Measurements from ENCODE around the gene RPL9.
"Not testable (repeated sequence)": the region's sequence is repeated elsewhere in the genome, so short reads cannot be mapped to it uniquely, and the experiment has no call there.

RPL9 gene

GRCh38 chr4:39464886-39465501 lies 6.3 kb upstream of the RPL9 start:
- DNase-seq = no peak

- DNase-seq = not testable (repeated sequence)
These were observed 589 bp downstream of the RPL9 start for GRCh38 chr4:39458161-39458504.

DNA sequence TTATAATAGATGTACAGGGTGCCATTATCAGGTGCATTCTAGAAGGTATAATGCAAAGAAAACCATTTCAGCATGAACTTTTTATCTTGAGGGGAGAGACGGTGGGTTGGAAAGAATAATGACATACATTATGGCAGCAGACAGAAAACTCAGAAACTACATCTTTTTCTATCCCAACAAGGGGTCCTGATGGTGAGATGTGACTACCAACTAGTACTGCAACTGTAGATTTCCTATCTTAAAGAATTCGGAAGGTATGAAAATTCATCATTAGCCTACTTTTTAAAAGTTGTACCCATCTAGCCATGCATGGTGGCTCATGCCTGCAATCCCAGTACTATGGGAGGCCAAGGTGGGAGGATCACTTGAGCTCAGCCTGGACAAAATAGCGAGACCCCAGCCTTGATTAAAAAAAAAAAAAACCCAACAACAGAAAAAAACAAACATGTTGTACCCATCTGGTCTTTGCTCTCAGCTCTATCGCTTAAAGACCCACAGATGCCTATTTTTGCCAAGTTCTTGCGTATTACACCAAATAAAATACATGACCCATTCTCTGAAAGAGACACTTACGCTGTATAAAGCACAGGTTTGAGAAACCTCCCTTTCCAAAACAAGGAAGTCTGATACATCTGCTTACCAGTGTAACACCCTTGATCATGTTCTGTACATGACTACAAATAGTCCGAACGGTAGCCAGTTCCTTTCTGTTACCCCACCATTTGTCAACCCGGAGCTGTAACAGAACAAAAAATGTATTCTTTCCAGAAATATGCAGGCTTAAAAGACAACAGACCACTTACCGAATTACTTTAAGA lies 1.6 kb downstream of the RPL9 start:
- no peak for DNase-seq

DNA sequence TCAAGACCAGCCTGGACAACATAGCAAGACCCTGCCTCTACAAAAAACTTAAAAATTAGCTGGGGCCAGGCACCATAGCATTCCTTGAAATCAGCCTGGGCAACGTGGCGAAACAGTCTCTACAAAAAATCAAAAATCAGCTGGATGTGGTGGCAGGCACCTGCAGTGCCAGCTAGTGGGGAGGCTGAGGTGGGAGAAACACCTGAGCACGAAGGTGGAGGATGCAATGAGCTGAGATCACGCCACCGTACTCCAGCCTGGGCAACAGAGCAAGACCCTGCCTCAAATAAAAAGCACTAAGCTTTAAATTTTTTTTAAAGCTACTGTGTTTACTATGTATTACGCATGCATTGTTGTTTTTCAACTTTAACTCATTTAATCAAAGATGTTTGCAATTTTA lies 3.2 kb downstream of the RPL9 start:
- DNase-seq = no peak

- no peak for DNase-seq
These were observed 5.0 kb downstream of the RPL9 start for GRCh38 chr4:39453738-39454137.

GRCh38 chr4:39452860-39453587 lies 5.7 kb downstream of the RPL9 start:
- DNase-seq = no peak

GRCh38 chr4:39452153-39452859 lies 6.4 kb downstream of the RPL9 start:
- no peak for DNase-seq

- no peak for DNase-seq
These were observed 7.2 kb downstream of the RPL9 start for GRCh38 chr4:39451423-39452023.

- no peak for DNase-seq
These were observed 8.1 kb downstream of the RPL9 start for GRCh38 chr4:39450618-39451017.

DNA sequence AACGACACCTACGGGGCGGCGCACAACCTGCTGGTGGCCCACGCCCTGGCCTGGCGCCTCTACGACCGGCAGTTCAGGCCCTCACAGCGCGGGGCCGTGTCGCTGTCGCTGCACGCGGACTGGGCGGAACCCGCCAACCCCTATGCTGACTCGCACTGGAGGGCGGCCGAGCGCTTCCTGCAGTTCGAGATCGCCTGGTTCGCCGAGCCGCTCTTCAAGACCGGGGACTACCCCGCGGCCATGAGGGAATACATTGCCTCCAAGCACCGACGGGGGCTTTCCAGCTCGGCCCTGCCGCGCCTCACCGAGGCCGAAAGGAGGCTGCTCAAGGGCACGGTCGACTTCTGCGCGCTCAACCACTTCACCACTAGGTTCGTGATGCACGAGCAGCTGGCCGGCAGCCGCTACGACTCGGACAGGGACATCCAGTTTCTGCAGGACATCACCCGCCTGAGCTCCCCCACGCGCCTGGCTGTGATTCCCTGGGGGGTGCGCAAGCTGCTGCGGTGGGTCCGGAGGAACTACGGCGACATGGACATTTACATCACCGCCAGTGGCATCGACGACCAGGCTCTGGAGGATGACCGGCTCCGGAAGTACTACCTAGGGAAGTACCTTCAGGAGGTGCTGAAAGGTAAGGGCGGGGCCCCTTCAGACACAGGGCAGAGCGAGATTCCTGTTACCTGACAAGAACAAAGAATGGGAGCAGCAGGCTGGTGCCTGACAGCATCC lies 11.7 kb downstream of the RPL9 start:
- DNase-seq = peak; percentile 37

DNA sequence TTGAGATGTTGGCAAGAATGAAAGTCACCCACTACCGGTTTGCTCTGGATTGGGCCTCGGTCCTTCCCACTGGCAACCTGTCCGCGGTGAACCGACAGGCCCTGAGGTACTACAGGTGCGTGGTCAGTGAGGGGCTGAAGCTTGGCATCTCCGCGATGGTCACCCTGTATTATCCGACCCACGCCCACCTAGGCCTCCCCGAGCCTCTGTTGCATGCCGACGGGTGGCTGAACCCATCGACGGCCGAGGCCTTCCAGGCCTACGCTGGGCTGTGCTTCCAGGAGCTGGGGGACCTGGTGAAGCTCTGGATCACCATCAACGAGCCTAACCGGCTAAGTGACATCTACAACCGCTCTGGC lies 12.3 kb downstream of the RPL9 start:
- no peak for DNase-seq

- DNase-seq = no peak
These were observed 15.7 kb downstream of the RPL9 start for GRCh38 chr4:39442998-39443397.

DNA sequence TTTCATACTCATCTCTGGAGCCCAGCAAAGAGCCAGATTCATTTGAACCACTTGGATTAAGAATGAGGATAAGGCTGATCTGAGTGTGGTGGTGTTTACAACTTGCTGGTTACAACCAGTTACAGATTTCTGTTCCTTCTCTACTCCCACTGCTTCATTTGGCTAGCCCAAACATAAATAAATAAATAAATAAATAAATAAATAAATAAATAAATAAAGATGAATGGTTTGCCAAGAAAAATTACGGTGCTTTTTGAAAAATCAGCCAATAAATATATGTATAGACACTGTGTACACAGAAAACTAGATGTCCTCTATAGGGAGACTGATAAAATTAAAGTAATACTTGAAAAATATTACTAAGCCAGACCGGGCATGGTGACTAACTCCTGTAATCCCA lies 17.1 kb downstream of the RPL9 start:
- DNase-seq = no peak

- no peak for DNase-seq
These were observed 22.8 kb downstream of the RPL9 start for GRCh38 chr4:39435659-39436563.

DNA sequence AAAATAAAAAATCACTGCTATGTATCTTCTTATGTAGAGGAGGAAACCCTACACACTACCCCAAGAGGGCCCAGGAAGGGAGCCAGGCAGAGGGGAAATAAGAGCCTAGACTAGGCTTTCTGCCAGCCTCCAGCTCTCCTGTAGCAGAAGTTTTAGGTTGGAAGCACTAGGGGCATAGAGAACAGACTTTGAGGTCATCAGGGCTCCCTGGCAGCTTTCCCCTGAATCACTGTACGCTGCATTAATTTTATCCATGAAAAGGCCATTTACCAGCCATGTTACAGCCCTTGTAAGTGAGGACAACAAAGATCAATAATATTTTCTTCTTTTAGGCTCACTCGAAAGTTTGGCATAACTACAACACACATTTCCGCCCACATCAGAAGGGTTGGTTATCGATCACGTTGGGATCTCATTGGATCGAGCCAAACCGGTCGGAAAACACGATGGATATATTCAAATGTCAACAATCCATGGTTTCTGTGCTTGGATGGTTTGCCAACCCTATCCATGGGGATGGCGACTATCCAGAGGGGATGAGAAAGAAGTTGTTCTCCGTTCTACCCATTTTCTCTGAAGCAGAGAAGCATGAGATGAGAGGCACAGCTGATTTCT lies 24.7 kb downstream of the RPL9 start:
- peak; percentile 4 for DNase-seq

DNA sequence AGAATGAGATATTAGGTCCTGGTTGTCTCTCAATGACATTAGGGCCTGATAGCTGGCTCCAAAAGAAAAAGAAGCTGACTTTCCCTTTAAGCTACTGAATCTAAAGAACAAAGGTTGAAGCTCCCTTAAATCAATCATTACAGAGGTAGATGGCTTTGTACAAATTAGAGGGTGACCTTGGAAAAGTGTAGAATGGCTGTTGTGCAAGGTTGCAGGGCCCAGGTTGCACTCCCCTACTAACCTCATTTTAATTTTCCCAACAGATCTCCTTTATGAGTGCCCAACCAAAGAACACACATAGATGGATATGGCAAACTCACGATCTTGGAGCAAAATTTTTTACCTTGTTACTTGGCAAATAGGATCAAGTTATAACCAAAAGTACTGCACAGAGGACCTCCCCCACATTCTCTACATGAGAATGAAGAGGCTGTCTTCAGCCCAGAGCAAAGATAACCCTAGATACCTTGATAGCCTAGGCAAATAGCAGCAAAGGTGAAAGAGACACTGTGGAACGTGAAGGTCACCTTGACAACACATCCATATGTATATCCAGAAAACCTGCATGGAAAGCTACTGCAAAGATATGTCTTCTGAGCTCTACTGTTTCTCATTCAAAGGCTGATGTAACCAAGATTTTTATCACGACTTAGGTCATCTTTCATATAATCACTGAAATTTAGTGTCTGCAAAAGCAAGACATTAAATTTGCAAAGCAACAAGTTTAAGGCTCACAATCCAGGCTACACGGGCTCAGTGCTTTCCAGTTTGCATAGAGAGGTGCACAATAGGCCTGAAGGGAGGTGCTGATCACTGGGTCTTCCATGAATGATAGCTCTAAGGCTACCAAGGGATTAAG lies 29.0 kb downstream of the RPL9 start:
- DNase-seq = no peak

- DNase-seq = no peak
These were observed 31.1 kb downstream of the RPL9 start for GRCh38 chr4:39427520-39428114.

DNA sequence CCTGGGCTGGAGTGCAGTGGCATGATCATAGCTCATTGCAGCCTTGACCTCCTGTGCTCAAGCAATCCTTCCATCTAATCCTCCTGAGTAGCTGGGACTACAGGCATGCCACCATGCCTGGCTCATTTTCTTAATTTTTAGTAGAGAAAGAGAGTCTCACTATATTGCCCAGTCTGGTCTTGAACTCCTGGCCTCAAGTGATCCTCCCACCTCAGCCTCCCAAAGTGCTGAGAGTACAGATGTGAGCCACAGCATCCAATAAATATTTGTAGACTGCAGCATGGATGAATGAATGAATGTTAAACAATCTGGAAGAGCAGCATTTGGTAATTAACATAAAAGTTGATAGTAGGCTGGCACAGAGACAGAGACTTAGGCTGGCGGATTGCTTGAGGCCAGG lies 32.0 kb downstream of the RPL9 start:
- no peak for DNase-seq

- not testable (repeated sequence) for DNase-seq
These were observed 33.4 kb downstream of the RPL9 start for GRCh38 chr4:39425297-39425696.

Data from NCI-H2029 treated with DMSO at 0.1 percent for 48 hours (cell line).